ENCODE data around the gene HSPB6.
A peak's percentile ranks its signal among the peaks of the same experiment; 100 is the strongest.

The HSPB6 gene

DNA sequence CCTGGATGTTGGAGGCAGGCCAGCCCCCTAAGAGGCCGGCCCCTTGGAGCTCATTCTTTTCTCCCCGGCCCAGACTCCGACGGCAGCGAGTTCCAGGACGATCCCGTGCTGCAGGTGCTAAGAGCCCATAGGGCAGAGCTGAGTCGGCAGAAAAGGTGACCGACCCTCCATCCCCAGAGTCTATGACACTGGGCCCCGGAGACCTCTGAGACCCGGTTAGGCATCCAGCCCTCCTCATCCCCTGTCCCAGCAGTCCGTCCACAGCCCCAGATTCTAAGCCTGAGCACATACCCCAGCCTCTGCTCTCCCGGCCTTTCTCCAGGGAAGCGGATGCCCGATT is 11.2 kb upstream of the HSPB6 start:
- no peaks in the 10 kb centered on the region for H3K9me3 Mint-ChIP-seq
- H3K36me3 Mint-ChIP-seq (ENCODE audit: low read depth) = peaks cover 13% of the 10 kb centered on the region
- no peak overlapping the region for H3K4me3 Mint-ChIP-seq
- TF ChIP-seq, protein P1, sequence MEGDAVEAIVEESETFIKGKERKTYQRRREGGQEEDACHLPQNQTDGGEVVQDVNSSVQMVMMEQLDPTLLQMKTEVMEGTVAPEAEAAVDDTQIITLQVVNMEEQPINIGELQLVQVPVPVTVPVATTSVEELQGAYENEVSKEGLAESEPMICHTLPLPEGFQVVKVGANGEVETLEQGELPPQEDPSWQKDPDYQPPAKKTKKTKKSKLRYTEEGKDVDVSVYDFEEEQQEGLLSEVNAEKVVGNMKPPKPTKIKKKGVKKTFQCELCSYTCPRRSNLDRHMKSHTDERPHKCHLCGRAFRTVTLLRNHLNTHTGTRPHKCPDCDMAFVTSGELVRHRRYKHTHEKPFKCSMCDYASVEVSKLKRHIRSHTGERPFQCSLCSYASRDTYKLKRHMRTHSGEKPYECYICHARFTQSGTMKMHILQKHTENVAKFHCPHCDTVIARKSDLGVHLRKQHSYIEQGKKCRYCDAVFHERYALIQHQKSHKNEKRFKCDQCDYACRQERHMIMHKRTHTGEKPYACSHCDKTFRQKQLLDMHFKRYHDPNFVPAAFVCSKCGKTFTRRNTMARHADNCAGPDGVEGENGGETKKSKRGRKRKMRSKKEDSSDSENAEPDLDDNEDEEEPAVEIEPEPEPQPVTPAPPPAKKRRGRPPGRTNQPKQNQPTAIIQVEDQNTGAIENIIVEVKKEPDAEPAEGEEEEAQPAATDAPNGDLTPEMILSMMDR (IDR thresholded peaks at IDR 0.05; ENCODE audit: unreplicated experiment in 3 of 3) = no peak
- H3K27me3 Mint-ChIP-seq (ENCODE audit: low read depth) = peaks cover 4% of the 10 kb centered on the region
- peaks cover 5% of the 10 kb centered on the region for H3K4me1 Mint-ChIP-seq
- H3K27ac Mint-ChIP-seq = peak overlapping the region in 1 of 3 experiments; percentile 49

DNA sequence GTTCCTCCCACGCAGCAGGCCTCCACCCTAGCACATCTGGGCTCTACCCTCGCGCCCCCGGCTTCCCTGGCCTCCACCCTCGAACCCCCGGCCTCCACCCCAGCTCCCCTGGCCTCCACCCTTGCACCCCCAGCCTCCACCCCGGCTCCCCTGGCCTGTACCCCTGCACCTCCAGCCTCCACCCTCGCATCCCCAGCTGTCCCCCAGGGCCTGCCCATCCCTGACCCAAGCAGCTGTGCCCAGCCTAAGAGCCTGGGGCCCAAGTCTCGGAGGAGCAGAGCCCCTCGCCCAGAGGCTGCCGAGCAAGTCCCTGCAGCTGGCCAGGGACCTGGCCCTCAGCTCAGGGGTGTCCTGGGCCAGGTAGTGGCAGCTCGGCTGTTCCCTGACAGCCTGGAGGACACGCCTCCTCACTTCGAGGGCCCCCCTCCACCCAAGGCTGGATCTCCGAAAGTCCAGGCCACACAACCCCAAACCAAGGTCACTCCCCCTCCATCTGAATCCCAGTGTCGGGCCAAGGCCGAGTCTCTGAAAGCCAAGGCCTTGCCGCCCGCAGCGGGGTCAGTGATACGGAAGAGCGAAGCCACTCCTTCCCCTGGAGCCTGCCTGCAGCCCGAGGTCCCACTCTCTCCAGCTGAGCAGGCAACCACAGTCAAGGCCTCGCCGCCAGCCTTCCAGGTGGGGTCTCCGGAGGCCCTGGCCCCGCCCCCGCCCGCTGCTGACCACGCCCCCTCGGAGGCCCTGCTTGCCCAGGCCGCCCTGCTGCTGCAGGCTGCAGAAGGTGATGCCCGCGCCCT is 10.7 kb upstream of the HSPB6 start:
- Mint-ChIP-seq H3K27ac (peak overlapping the region in 1 of 3 experiments; percentile 87), H3K4me1 (peaks cover 5% of the 10 kb centered on the region), H3K4me3 (peak overlapping the region in 2 of 3 experiments; percentile 38 to 43), H3K36me3 (ENCODE audit: low read depth) (peaks cover 13% of the 10 kb centered on the region), H3K9me3 (no peaks in the 10 kb centered on the region), H3K27me3 (ENCODE audit: low read depth) (peaks cover 4% of the 10 kb centered on the region)
- TF ChIP-seq, protein P1 (IDR thresholded peaks at IDR 0.05; ENCODE audit: unreplicated experiment in 3 of 3) = no peak

DNA sequence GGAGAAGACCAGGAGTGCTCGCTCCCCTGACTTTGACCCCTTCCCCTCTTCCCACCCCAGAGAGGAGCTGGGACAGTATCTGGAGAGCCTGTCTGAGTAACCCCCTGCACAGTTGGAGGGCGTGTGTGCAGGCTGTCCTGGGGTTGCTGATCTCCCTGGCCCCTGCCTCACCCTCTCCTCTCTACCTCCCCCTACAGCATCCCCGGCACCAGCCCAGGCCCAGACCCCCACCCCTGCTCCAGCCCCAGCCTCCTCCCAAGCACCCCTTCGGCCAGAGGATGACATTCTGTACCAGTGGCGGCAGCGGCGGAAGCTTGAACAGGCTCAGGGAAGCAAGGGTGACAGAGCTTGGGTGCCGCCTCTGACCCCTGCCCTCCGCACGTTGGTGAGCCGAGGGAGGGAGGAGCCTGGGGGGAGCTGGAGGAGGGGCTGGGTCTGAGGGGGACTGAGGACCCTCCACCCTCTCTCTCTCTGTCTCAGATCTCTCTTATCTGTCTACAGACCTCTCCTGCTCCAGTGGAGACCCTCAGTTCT is 9.8 kb upstream of the HSPB6 start:
- peak overlapping the region in 1 of 3 experiments; percentile 38 for H3K27ac Mint-ChIP-seq
- H3K9me3 Mint-ChIP-seq = no peaks in the 10 kb centered on the region
- H3K36me3 Mint-ChIP-seq (ENCODE audit: low read depth) = peaks cover 20% of the 10 kb centered on the region
- peaks cover 5% of the 10 kb centered on the region for H3K4me1 Mint-ChIP-seq
- peaks cover 4% of the 10 kb centered on the region for H3K27me3 Mint-ChIP-seq (ENCODE audit: low read depth)
- TF ChIP-seq, protein P1 (IDR thresholded peaks at IDR 0.05; ENCODE audit: unreplicated experiment in 3 of 3) = no peak
- no peak overlapping the region for H3K4me3 Mint-ChIP-seq

DNA sequence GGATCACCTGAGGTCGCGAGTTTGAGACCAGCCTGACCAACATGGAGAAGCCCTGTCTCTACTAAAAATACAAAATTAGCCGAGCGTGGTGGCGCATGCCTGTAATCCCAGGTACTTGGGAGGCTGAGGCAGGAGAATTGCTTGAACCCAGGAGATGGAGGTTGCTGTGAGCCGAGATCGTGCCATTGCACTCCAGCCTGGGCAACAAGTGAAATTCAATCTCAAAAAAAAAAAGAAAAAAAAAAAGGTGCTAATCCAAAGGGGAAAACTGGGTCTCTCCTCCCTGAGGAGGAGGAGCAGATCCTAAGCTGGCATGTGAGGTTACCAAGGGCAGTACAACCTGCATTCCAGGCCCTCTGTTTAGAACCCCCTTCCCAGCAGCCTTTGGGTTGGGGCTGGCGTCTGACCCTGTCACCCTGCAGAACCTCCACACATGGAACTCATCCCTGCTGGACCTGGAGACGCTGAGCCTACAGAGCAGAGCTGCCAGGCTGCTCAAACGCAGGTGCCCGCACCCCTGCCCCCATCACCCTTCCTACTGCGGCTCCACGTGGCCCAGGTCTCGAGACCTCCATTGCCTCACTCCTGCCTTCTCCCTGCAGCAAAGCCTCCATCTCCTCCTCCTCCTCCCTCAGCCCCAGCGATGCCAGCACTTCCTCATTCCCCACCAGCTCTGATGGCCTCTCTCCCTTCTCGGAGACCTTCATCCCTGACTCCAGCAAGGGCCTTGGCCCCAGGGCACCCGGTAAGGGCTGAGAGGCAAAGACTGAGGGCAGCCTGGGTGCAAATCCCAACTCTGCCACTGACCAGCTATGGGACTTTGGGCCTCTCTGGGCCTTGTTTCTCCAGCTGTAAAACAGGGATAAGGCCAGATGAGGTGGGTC is 7.8 kb upstream of the HSPB6 start:
- TF ChIP-seq, protein P1 (IDR thresholded peaks at IDR 0.05; ENCODE audit: unreplicated experiment in 3 of 3) = no peak

DNA sequence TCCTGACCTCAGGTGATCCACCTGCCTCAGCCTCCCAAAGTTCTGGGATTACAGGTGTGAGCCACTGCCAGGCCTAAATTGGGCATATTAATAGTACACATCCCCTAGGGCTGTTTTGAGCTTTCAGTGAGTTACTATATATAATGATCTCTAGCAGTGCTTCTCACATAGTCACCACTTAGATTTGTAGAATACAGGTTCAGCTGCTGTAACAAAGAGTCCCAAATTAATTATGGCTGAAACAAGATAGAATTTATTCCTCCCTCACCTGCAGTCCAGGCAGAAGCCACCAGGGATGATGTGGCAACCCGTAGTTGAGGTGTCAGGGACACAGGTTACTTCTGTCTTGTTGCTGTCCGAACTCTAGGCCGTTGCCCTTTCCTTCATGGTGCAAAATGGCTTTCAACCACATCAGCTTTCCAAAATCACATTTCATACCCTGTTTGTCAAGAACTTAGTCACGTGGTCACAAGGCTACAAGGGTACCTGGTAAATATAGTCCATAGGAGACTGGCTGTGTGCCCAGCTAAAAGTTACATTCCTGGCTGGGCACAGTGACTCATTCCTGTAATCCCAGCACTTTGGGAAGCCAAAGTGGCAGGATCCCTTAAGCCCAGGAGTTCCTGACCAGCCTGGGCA is 4.0 kb upstream of the HSPB6 start:
- H3K4me1 Mint-ChIP-seq = peaks cover 25% of the 10 kb centered on the region
- peaks cover 22% of the 10 kb centered on the region for H3K36me3 Mint-ChIP-seq (ENCODE audit: low read depth)
- peaks cover 4% of the 10 kb centered on the region for H3K27me3 Mint-ChIP-seq (ENCODE audit: low read depth)
- no peak overlapping the region for H3K27ac Mint-ChIP-seq
- no peaks in the 10 kb centered on the region for H3K9me3 Mint-ChIP-seq
- TF ChIP-seq, protein P1 (IDR thresholded peaks at IDR 0.05; ENCODE audit: unreplicated experiment in 3 of 3) = no peak
- H3K4me3 Mint-ChIP-seq = peak overlapping the region; percentile 26 to 67 (median 50)

More for the DNA sequence above, 7.8 kb upstream of the HSPB6 start:
- Mint-ChIP-seq H3K4me1 (peaks cover 5% of the 10 kb centered on the region), H3K9me3 (no peaks in the 10 kb centered on the region), H3K27me3 (ENCODE audit: low read depth) (peaks cover 4% of the 10 kb centered on the region), H3K27ac (no peak overlapping the region), H3K36me3 (ENCODE audit: low read depth) (peaks cover 20% of the 10 kb centered on the region), H3K4me3 (no peak overlapping the region)

Measured in nephron (organoid).